Measurements from ENCODE around the gene MAML1. TPM values are rescaled to one million over a fixed set of nuclear protein-coding genes. Genes with fewer than 3 reads are reported as not detected.

Gene MAML1
- total and polyA plus RNA-seq, 2 donors (not counting 1 experiment from before 2014, with no cell fraction given), result 12.0 to 50.6 TPM

GRCh38 chr5:179803651-179804554, 71.3 kb downstream of the MAML1 start:
- no peaks in the 10 kb centered on the region for H3K9me3 ChIP-seq (ENCODE audit: control extremely low read depth in 1 of 3, control insufficient read depth in 2 of 3, insufficient read depth in 1 of 3, low read length in 2 of 3)
- H3K4me1 ChIP-seq (ENCODE audit: control insufficient read depth in 2 of 2, insufficient read depth in 2 of 2, low read length in 2 of 2), result peaks cover 28 to 36% of the 10 kb centered on the region in 2 donors
- H3K79me2 ChIP-seq (ENCODE audit: control insufficient read depth, insufficient read depth, low read length), result peaks cover 39% of the 10 kb centered on the region
- DNase-seq (peak; percentile 36), ATAC-seq (ENCODE audit: low read depth) (peak; percentile 16)
- peak overlapping the region; percentile 94 for H3K4me2 ChIP-seq (replicated peaks; ENCODE audit: low read depth, low read length, poor library complexity, severe bottlenecking)
- H3K27me3 Mint-ChIP-seq, result no peaks in the 10 kb centered on the region
- no peak overlapping the region for H3K9ac ChIP-seq (ENCODE audit: low read length)
- peaks cover 56% of the 10 kb centered on the region for H4K20me1 ChIP-seq (ENCODE audit: control insufficient read depth, insufficient read depth, low read length, poor library complexity, severe bottlenecking)
- 36% methylated on average over 18 of the region's 18 CpGs for WGBS (ENCODE audit: insufficient coverage)
- H3K27ac ChIP-seq (ENCODE audit: low read length in 2 of 2), result peak overlapping the region in 1 of 2 donors; percentile 36
- ChIA-PET POLR2A (interaction anchor here (0.5 to 0.9 kb wide), 4 partner anchors 9 to 167 kb away, joined by 3 to 10 read pairs (median 4); no protein-coding TSS in a partner anchor), CTCF (interaction anchor here (0.7 to 2.6 kb wide), 4 partner anchors 29 to 171 kb away, joined by 5 to 21 read pairs (median 6); no protein-coding TSS in a partner anchor)
- no peaks in the 10 kb centered on the region for H3K27me3 ChIP-seq (replicated peaks in 1 of 4; ENCODE audit: control extremely low read depth in 1 of 4, control insufficient read depth in 3 of 4, insufficient read depth in 4 of 4, low read length in 3 of 4)
- H3K4me1 Mint-ChIP-seq, result peaks cover 33% of the 10 kb centered on the region
- H3K27ac Mint-ChIP-seq, result peak overlapping the region; percentile 81
- peak overlapping the region; percentile 82 for H3K4me3 Mint-ChIP-seq
- no peaks in the 10 kb centered on the region for H3K9me3 Mint-ChIP-seq (ENCODE audit: insufficient read depth)
- peaks cover 0 to 21% of the 10 kb centered on the region in 2 experiments for H3K36me3 ChIP-seq (replicated peaks in 1 of 2; ENCODE audit: control extremely low read depth in 1 of 2, control insufficient read depth in 1 of 2, extremely low read depth in 1 of 2, insufficient read depth in 2 of 2, low read length in 1 of 2)
- no peak overlapping the region for H3K4me3 ChIP-seq (ENCODE audit: control extremely low read depth in 1 of 5, extremely low read depth in 1 of 5, insufficient read depth in 1 of 5, low read depth in 2 of 5, low read length in 4 of 5)
- intact Hi-C loops (cut with micrococcal nuclease), result loop anchor here (2.0 to 5.0 kb wide), 3 partner anchors 33 to 268 kb away; partner anchors contain the start of genes RNF130 and TBC1D9B
- TF ChIP-seq EZH2 (IDR thresholded peaks at IDR 0.05; ENCODE audit: borderline replicate concordance, insufficient read depth, low read depth, low read length, poor library complexity, severe bottlenecking), result no peak
- TF ChIP-seq CTCF (IDR thresholded peaks at IDR 0.05), result no peak
- H2AFZ ChIP-seq (ENCODE audit: insufficient read depth, low read depth, low read length, poor library complexity, severe bottlenecking), result no peak overlapping the region

Measured in B cell (primary cell).